GM21528 (cell line): Measurements from ENCODE around the gene AP4B1.
"Not testable (repeated sequence)": the region's sequence is repeated elsewhere in the genome, so short reads cannot be mapped to it uniquely, and the experiment has no call there.

Experiments used
- ATAC-seq: cut with Tn5 transposase; IDR thresholded peaks from one replicate; pipeline ENCODE4 v1.9.1; 2021; ENCODE audit warnings: mild to moderate bottlenecking, moderate library complexity; ENCODE audit not compliant: unreplicated experiment, low FRiP score

The AP4B1 gene

GRCh38 chr1:113860891-113861290 is 43.7 kb downstream of the AP4B1 start:
- ATAC-seq, result no peak

- peak; percentile 84 for ATAC-seq
These were observed 45.0 kb downstream of the AP4B1 start for GRCh38 chr1:113859478-113860175.

GRCh38 chr1:113858982-113859381 is 45.6 kb downstream of the AP4B1 start:
- no peak for ATAC-seq

- peak; percentile 47 for ATAC-seq
These were observed 46.2 kb downstream of the AP4B1 start for GRCh38 chr1:113858418-113858817.

DNA sequence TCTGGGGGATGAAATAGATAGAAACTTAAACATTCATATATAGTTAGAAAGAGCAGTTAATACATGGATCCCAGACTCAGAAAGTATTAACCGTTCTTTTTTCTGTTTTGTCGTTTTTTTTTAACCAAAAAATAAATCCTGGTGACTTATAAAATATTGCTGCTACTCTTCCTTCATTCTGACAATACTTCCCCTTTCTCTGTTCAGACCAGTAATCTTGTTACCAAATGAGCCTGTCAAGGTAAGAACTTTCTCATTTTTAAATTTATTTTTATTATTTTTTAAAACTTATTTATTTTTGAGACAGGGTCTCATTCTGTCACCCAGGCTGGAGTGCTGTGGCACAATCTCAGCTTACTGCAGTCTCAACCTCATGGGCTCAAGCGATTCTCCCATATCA is 46.8 kb downstream of the AP4B1 start:
- ATAC-seq, result no peak

GRCh38 chr1:113856401-113856790 is 48.2 kb downstream of the AP4B1 start:
- ATAC-seq, result no peak

DNA sequence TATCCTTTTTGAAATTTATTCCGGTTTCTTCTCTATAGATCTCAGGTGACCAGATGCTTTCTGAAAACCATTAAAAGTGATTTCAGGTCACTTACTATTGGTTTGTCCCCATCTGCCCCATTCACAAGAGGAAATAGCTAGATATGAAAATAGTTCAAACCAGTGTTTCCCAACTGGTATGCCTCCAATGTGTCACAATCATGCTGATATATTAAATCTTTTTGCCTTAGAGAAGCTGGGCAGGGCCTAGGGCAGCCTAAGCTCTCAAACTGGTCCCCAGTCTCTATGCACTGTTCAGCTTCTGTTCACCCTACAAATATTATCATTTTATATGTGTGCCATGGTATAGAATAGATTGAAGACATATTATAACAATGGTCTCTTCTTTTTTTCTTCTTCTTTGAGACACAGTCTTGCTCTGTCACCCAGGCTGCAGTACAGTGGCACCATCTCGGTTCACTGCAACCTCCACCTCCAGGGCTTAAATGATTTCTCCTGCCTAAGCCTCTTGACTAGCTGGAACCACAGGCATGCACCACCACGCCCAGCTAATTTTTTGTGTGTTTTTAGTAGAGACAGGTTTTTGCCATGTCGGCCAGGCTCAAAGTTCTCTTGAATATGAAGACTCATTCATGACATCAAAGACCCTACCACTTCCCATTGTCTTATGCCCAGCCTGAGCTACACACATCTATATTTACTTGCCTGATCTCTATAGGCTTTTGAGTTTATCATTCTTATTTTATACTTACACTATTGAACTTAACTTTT is 48.8 kb downstream of the AP4B1 start:
- no peak for ATAC-seq

DNA sequence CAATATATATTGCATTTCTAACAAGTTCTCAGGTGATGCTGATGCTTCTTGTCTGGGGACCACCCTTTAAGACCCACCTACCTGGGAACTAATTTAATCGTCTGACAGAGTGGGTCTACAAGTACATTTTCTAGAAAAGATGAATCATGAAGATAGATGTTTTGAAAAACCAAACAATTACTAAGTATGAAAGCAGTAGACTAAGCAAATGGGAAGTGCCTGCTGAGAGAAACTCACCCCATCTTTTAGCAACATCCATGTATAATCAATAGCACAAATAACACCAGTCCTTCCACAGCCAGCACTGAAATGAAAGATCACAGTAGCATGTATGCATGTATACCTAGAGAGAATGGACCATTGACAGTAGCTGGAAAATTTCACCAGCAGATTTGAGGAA is 50.4 kb downstream of the AP4B1 start:
- no peak for ATAC-seq

GRCh38 chr1:113852694-113853093 is 51.9 kb downstream of the AP4B1 start:
- ATAC-seq, result not testable (repeated sequence)

DNA sequence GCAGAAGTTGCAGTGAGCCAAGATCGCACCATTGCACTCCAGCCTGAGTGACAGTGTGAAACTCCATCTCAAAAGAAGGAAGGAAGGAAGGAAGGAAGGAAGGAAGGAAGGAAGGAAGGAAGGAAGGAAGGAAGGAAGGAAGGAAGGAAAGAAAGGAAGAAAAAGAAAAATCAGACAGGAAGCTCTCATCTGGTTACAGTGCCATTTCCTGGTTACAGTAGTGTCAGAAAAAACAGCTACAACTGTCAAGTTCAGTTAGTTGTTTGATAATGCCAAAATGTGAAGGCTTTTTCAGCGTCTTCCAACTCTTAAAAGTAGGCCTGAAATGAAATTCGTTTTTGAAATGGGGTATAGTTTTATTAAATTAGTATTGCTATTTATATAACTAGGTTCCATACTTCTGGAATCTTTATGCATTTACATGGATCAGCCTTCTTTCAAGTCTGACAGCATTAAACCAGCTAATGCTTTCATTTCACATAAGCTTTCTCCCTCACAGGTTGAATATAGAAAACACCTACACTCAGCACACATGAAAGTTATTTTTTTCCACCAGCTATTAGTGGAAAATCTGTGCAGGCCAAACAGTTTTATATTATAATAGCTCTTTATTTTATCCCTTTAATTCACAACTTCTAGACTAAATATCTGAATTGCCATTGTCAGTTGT is 54.3 kb downstream of the AP4B1 start:
- no peak for ATAC-seq

- no peak for ATAC-seq
These were observed 55.5 kb downstream of the AP4B1 start for GRCh38 chr1:113849072-113849471.

DNA sequence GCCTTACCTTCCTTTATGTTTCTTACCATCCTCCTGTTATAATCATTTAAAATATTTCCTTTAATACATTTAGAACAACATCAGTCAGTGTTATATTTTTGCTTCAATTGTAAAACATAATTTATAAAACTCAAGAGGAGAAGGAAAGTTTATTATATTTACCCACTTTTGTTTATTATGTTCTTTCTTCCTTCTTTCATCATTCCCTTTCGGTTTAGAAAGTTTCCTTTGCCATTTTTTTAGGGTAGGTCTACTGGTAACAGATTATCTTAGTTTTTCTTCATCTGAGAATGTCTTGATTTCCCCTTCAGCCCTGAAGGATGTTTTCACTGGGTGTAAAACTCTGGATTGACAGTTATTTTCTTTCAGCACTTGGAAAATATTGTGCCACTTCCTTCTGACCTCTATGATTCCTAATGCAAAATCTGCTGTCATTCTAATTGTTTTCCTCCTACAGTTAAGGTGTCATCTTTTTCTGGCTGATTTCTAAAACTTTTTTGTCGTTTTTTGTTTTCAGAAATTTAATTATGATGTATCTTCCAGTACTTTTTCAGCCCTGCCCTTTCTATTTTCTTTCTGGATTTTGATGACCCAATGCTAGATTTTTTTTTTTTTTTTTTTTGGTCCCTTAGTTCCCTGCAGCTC is 58.1 kb downstream of the AP4B1 start:
- ATAC-seq, result no peak
